HG03378 (cell line): ENCODE measurements around the gene SGSM2.

Experiments used
- ATAC-seq: cut with Tn5 transposase; IDR thresholded peaks from one replicate; pipeline ENCODE4 v1.9.1; 2021; ENCODE audit warnings: mild to moderate bottlenecking, moderate library complexity; ENCODE audit not compliant: unreplicated experiment

Gene SGSM2

GRCh38 chr17:2397247-2398171 lies 60.2 kb downstream of the SGSM2 start:
- no peak for ATAC-seq

DNA sequence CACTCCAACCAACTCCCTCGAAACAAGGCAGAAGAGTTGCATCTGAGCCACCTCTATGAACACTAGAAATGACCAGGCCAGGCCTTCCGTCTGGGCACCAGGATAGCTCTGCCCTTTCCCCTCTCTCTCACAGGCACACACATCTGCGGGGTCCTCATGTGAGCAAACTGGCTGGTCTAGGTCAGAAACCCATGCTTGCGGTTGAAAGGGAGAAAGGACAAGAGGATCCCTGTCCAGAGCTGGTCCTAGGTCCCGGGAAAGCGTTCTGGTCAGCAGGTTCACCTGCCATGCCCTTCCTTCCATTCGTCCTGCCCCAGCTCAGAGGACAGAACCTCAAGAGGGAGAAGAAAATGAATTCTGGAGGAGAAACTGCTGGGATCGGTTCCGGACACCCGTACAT lies 60.9 kb downstream of the SGSM2 start:
- ATAC-seq = no peak

DNA sequence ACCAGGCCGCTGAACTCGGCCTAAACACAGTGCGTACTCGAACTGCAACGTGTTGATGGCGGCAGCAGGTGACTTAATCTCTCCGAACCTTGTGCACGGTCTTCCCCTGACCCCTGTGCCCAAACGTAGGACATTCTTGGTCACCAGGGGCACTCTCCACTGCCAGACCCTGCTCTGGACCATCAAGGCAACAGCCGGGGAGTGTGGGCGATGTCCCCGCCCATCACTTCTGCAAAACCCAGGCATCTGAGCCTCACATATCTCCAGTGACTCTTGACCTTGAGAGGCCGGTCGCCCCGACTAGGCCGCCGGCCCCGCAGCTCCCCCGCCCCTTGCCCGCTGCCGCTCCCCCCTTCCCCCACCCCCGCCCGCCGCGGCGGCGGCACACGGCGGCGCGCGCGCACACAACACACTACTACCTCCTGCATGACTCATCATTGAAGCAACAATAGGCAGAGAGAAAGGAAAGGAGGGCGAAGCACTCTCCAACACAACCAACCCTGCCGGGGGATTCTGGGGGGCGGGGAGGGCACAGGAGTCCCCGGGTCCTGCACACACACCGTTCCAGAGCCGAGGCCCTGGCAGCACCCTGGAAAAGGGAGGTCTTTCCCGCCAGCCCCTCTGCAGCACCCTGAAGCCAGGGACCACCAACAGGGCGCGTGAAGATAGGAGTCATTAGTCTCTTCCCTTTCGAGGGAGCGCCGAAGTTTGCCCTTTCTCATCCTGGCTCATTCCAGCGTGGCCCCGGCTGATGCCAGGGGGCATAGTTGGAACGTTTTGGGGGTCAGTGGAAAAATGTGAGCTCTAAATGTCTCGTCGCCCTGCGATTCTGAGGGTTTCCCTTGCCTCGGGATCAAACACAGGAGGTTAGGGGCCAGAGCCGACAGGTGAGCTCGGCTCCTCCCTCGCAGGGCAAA lies 61.6 kb downstream of the SGSM2 start:
- no peak for ATAC-seq

- ATAC-seq = peak; percentile 34
These were observed 62.5 kb downstream of the SGSM2 start for GRCh38 chr17:2399572-2400473.

GRCh38 chr17:2400474-2400866 lies 63.2 kb downstream of the SGSM2 start:
- ATAC-seq = no peak

DNA sequence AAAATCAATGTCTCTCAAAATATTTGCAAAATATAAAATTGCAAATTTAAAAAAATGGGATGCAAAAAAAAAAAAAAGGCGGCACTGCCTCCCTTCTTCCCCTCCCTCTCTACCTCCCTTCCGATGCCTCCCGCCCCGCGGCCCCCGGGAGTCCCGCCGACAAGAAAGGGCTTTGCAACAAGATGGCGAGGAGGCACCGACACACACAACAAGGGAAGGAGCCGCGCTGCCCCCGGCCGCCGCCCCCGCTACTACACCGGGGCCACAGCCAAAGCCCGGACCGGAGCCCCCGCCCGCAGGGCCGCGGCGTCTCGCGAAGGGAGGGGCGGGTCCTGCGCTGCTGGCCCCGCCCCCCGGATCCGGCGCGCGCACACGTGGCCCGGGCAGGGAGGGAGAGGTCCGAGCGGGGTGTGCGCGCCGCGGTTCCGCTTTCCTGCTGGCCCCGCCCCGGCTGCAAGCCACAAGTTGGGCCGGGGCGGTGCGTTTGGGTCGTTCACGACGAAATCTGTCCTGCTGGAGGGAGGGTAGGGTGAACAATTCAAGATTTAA lies 63.6 kb downstream of the SGSM2 start, which contains the start of gene MNT:
TSS of gene MNT (minus strand) at position 184 of the 549 bp plus-strand sequence. CDS start 348 bp downstream, outside the sequence.
- peak; percentile 9 for ATAC-seq

- ATAC-seq = peak; percentile 44
These were observed 64.3 kb downstream of the SGSM2 start for GRCh38 chr17:2401426-2402221.

- ATAC-seq = no peak
These were observed 65.2 kb downstream of the SGSM2 start for GRCh38 chr17:2402544-2402943.

GRCh38 chr17:2403044-2403443 lies 65.7 kb downstream of the SGSM2 start:
- no peak for ATAC-seq

GRCh38 chr17:2405247-2405926 lies 68.1 kb downstream of the SGSM2 start:
- no peak for ATAC-seq

DNA sequence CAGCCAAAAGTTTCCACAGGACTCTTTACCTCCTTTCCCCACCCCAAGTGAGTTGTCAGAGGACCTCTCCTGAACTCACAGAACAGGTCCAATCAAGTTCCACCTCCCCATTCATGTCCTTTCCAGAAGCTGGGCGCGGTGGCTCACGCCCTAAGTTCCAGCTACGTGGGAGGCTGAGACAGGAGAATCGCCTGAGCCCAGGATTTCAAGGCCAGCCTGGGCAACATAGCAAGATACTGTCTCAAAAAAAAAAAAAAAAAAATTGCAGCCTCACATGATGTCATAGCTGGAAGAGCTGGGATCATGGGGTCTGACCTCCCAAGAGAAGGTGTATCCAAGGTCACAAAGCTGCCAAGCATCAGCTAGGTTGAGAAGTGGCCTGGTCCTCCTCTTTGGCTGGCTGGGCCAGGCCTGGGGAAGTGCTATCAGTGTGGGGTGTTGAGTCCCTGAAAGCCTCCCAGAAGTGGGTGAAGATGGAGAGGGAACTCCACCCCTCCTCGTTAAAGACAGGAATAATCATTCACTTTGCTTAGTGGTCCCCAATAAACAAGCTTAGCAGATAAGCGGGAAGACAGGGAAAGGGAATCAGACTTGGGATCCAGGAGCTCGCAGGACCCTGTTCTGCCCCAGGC lies 69.1 kb downstream of the SGSM2 start:
- ATAC-seq = no peak

DNA sequence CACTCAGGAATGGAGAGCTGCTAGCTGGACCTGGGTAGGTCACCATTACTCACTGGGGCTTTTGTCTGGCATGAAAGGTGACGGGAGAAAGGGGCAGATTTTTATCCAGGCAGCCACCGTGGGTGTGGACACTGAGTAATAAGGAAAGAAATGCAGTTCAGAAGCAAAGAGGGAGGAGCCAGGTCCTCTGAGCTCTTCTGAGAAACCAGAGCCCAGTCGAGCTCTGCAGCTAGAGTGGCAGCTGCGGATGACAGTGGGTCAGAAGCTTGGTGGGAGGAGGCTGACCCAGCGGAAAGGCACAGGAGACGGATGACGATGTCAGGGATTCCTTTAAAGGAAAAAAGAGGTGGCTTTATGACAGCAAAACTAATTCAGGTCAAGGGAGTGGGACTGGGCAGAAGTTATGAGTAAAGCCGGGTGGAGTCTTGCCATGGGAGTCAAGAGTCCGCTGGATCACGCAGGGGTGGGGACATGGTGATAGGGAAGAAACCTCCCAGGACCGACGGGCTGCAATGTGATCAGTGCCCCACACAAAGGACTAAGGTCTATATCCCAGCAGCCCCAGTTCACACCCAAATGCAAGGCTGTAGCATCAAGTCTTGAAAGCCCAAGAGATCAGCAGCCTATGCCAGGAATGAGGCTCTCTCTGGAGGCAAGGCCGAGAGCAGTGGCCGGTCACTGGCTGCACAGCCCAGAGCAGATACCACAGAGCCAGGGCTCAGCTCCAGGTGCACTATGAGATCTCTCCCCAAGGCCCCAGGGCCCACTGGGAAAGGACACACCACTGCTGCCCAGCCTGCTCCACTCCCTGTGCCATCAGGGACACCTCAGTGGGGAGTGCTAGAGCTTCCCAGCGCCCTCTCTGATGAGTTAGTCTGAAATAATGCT lies 69.8 kb downstream of the SGSM2 start:
- no peak for ATAC-seq

DNA sequence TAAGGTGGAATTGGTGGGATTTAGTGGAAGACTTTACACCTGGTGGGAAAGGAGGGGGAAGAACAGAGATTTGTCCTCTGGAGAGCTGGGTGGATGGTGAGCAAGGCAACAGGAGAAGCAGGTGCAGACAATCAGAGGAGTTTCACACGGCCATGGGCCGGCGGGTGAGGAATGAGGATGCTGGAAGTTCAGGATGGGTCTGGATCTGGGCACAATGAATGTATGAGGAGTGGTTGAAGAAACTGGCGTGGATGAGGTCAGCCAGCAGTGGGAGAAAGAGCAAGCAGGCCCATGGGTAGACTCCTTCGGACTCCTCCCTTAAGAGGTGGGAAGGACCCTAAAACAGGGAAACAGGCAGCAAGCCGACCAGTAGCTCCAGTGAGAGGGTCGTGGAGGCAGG lies 73.7 kb downstream of the SGSM2 start:
- ATAC-seq = no peak

DNA sequence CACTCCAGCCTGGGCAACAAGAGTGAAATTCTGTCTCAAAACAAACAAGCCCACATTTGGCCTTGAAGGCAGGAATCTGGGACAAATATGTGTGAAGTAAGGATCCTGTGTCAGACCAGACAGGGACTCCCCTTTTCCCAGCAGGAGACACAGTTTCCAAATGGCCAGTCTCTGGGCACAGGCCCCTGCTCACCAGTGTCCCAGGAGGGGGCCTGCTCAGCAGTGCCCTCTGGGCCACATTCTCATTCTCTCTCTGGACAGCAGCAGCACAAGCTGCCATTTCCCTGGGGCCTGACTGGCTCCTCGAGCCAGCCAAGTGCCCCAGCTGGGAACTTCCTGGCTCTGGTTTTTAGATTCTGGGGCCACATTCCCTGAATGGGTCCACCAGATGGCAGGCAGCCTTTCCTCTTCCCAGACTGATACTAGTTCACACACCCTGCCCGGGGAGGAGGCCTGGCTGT lies 75.3 kb downstream of the SGSM2 start:
- no peak for ATAC-seq

DNA sequence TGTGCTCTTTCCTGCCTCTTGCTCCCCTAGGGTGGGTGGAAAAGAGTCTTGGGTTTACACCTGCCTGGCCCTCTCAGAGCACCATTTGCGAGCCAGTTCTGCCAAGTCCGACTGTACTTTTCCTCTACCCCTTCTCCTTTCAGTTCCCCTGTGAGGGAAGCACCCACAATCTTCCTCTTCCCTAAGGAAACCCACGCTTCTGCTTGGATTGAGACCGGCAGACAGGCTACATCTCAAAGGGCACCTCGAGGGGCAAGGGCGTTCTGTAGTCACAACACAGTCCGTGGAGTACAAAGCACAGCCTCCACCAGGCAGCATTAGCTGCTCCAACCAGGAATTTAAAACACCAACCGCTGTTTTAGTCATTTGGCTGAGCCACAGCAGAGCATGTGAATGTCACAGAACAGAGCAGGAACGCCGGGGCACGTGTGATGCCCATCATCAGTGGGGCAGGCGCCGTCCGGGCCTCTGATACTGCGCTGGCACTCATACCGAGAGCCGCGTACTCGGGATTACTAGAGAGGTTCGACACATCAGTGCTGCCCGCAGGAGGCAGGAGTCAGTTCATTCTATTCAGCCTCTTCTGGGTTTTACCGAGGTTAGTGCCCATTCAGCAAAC lies 77.3 kb downstream of the SGSM2 start:
- no peak for ATAC-seq

DNA sequence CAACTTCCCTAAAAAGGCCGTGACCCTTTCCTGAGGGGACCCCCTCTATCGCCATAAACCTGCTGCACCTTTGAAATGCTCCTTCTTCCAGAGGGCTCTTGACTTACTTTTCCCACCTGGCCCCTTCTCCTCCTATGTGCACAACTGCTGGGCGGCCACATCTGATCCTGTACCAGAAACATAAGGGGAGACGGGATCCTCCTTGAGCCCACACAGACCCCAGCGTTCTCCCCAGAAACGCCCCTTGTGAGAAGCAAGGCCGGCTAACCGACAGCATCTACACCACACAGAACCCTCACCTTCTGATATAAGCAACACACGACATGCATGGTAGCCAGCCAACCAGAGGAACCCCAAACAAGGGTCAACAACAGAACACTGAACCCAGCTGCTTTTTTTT lies 77.8 kb downstream of the SGSM2 start:
- ATAC-seq = no peak
